Measurements from ENCODE around the gene C14orf180.

Gene C14orf180

DNA sequence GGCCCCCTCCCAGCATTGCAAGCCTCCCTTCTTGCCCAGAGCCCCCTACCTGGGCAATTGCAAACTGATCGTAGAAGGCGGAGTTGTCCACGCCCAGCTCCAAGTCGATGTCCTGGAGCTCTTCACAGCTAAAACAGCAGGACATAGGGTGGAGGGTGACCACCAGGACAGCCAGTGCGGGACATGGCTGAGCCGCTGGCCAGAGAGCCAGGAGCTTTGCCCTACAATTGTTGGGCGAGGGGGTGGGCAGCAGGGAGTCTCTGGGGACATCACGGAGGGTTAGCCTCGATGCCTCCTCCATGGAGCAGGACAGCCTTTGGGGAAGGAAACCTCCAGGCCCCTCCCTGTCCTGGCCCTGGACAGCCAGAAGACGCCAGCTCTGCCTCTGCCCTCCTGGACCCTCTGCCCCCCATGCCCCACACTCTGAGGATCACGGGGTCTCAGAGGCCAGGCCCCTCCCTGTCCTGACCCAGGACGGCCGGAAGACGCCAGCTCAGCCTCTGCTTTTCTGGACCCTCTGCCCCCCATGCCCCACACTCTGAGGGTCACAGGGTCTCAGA is 15.6 kb downstream of the C14orf180 start:
- H3K27me3 ChIP-seq (ENCODE audit: control insufficient read depth, insufficient read depth, low read length), result no peaks in the 10 kb centered on the region

DNA sequence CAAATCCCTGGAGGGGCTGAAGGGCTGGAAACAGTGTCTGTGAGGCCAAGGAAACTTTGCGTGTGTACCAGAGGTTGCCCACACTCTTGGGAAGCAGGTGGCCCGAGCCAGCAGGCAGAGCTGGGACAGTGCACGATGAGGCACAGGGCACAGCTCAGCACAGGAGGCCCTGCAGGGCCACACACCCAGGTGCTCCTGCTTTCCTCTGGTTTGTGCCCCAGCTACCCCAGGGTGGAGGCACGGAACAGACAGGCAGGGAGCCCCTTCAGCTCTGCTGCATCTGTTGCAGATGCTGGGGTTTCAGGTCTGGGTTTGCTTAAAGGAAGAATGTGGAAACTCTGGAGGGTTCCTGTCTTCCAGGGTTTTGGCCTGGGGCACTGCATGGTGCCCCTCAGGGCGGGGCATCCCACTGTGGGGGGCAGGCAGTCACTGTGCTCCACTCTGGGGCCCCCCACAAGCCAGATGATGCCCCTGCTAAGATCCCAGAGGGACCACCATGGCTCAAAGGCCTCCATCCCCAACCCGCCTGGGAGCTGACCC is 16.4 kb downstream of the C14orf180 start:
- Histone ChIP-seq H3K4me3 (ENCODE audit: low read length) (no peak overlapping the region), H3K9ac (ENCODE audit: low read length) (no peak overlapping the region), H3K36me3 (ENCODE audit: control insufficient read depth, insufficient read depth, low read length) (no peaks in the 10 kb centered on the region), H3K9me3 (ENCODE audit: control insufficient read depth, low read length) (no peaks in the 10 kb centered on the region), H3K4me1 (ENCODE audit: control insufficient read depth, insufficient read depth, low read length) (no peaks in the 10 kb centered on the region), H3K27me3 (ENCODE audit: control insufficient read depth, insufficient read depth, low read length) (peaks cover 3% of the 10 kb centered on the region)

More for the DNA sequence above, 15.6 kb downstream of the C14orf180 start:
- H3K4me1 ChIP-seq (ENCODE audit: control insufficient read depth, insufficient read depth, low read length), result no peaks in the 10 kb centered on the region
- H3K9me3 ChIP-seq (ENCODE audit: control insufficient read depth, low read length), result no peaks in the 10 kb centered on the region
- H3K4me3 ChIP-seq (ENCODE audit: low read length), result no peak overlapping the region
- H3K36me3 ChIP-seq (ENCODE audit: control insufficient read depth, insufficient read depth, low read length), result no peaks in the 10 kb centered on the region
- H3K9ac ChIP-seq (ENCODE audit: low read length), result no peak overlapping the region

DNA sequence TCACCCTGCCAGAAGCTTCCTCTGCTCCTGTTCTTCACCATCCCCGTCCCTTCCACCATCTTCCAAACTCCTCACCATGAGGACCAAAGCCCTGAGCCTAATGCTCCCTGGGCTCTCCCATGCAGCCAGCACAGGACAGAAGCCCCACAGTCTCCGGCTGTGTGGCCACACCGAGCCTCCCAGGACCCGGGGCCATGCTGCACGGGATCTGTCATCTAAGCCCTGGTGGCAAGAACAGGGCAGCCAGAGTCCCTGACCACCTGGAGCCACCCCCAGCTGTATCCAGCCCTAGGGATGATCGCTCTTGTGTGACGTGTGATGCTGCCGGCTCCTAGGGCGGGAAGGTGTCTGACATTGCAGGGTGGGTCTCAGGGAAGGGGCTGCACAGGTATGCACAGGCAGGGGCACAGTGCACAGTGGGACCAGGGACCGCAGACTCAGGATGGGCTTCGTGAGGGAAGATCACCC is 16.9 kb downstream of the C14orf180 start:
- Histone ChIP-seq H3K9ac (ENCODE audit: low read length) (no peak overlapping the region), H3K4me1 (ENCODE audit: control insufficient read depth, insufficient read depth, low read length) (no peaks in the 10 kb centered on the region), H3K27me3 (ENCODE audit: control insufficient read depth, insufficient read depth, low read length) (peaks cover 3% of the 10 kb centered on the region), H3K36me3 (ENCODE audit: control insufficient read depth, insufficient read depth, low read length) (no peaks in the 10 kb centered on the region), H3K9me3 (ENCODE audit: control insufficient read depth, low read length) (no peaks in the 10 kb centered on the region), H3K4me3 (ENCODE audit: low read length) (no peak overlapping the region)

GRCh38 chr14:104596927-104597351 is 17.4 kb downstream of the C14orf180 start:
- Histone ChIP-seq H3K27me3 (ENCODE audit: control insufficient read depth, insufficient read depth, low read length) (peaks cover 3% of the 10 kb centered on the region), H3K9me3 (ENCODE audit: control insufficient read depth, low read length) (no peaks in the 10 kb centered on the region), H3K36me3 (ENCODE audit: control insufficient read depth, insufficient read depth, low read length) (no peaks in the 10 kb centered on the region), H3K4me1 (ENCODE audit: control insufficient read depth, insufficient read depth, low read length) (no peaks in the 10 kb centered on the region), H3K4me3 (ENCODE audit: low read length) (no peak overlapping the region), H3K9ac (ENCODE audit: low read length) (no peak overlapping the region)

DNA sequence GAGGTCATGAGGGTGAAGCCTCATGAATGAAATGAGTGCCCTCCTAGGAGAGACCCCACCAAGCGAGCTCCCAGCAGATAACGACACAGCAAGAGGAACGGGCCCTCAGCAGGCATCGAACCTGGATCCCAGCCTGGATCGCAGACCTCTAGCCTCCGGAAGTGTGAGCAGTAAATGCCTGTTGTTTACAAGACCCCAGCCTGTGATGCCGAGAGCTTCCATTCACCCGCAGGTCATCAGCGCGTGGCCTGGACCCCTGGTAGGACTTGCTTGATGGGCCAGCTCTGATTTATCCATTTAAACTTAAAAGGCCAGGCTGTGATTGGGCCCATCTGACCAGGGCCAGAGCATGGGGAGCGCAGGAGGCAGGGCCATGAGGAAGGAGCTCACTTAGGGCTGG is 18.0 kb downstream of the C14orf180 start:
- peaks cover 3% of the 10 kb centered on the region for H3K27me3 ChIP-seq (ENCODE audit: control insufficient read depth, insufficient read depth, low read length)

DNA sequence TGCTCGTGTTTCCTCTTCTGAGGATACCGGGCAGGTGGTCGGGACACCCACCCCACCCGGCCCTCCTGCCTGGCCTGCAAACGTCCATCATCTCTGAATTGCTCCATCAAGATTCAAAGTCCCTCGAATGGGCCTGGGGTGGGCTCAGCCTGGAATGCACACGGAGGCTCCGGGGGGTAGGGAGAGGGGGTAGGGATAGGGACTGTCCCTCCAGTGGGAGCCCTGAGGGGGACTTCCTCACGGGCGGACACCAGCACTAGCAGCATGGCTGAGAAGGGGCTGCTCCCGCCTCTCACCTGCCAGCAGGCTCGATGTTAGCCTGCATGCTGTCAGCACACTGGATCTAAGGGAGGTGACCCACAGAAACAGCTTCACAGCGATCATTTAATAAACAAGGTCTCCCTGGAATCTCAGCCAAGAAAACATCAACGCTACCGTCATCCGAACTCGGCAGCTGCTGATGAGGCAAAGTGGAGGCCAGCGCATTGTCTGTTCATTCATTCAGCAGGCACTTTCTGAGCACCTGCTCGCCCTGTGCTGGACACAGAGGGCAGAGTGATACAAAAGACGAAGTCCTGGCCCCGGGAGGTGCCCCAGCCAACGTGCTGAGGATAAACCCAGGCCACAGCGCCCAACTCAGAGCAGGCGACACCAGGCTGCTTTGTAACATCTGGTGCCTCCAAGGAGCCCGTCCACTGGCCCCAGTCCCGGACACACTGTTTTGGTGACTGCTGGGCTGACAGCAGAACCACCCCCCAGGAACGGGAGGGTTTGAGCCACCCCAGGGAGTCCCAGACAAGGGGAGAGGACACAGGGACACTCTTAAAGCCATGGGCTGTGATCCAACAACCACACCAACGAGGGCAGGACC is 18.7 kb downstream of the C14orf180 start:
- Histone ChIP-seq H3K9ac (ENCODE audit: low read length) (no peak overlapping the region), H3K4me3 (ENCODE audit: low read length) (no peak overlapping the region), H3K36me3 (ENCODE audit: control insufficient read depth, insufficient read depth, low read length) (no peaks in the 10 kb centered on the region), H3K9me3 (ENCODE audit: control insufficient read depth, low read length) (no peaks in the 10 kb centered on the region), H3K4me1 (ENCODE audit: control insufficient read depth, insufficient read depth, low read length) (no peaks in the 10 kb centered on the region), H3K27me3 (ENCODE audit: control insufficient read depth, insufficient read depth, low read length) (peaks cover 3% of the 10 kb centered on the region)

More for the DNA sequence above, 18.0 kb downstream of the C14orf180 start:
- Histone ChIP-seq H3K9me3 (ENCODE audit: control insufficient read depth, low read length) (no peaks in the 10 kb centered on the region), H3K4me1 (ENCODE audit: control insufficient read depth, insufficient read depth, low read length) (no peaks in the 10 kb centered on the region), H3K4me3 (ENCODE audit: low read length) (no peak overlapping the region), H3K36me3 (ENCODE audit: control insufficient read depth, insufficient read depth, low read length) (no peaks in the 10 kb centered on the region), H3K9ac (ENCODE audit: low read length) (no peak overlapping the region)

- Histone ChIP-seq H3K36me3 (ENCODE audit: control insufficient read depth, insufficient read depth, low read length) (no peaks in the 10 kb centered on the region), H3K4me3 (ENCODE audit: low read length) (no peak overlapping the region), H3K9ac (ENCODE audit: low read length) (no peak overlapping the region), H3K27me3 (ENCODE audit: control insufficient read depth, insufficient read depth, low read length) (peaks cover 7% of the 10 kb centered on the region), H3K4me1 (ENCODE audit: control insufficient read depth, insufficient read depth, low read length) (no peaks in the 10 kb centered on the region), H3K9me3 (ENCODE audit: control insufficient read depth, low read length) (no peaks in the 10 kb centered on the region)
Measured at GRCh38 chr14:104598910-104599273, 19.3 kb downstream of the C14orf180 start.

GRCh38 chr14:104599446-104599845 is 19.9 kb downstream of the C14orf180 start:
- Histone ChIP-seq H3K4me3 (ENCODE audit: low read length) (no peak overlapping the region), H3K36me3 (ENCODE audit: control insufficient read depth, insufficient read depth, low read length) (no peaks in the 10 kb centered on the region), H3K27me3 (ENCODE audit: control insufficient read depth, insufficient read depth, low read length) (peaks cover 13% of the 10 kb centered on the region), H3K9me3 (ENCODE audit: control insufficient read depth, low read length) (no peaks in the 10 kb centered on the region), H3K4me1 (ENCODE audit: control insufficient read depth, insufficient read depth, low read length) (no peaks in the 10 kb centered on the region), H3K9ac (ENCODE audit: low read length) (no peak overlapping the region)

GRCh38 chr14:104600141-104600643 is 20.6 kb downstream of the C14orf180 start:
- H3K36me3 ChIP-seq (ENCODE audit: control insufficient read depth, insufficient read depth, low read length), result no peaks in the 10 kb centered on the region
- no peak overlapping the region for H3K4me3 ChIP-seq (ENCODE audit: low read length)
- H3K27me3 ChIP-seq (ENCODE audit: control insufficient read depth, insufficient read depth, low read length), result peaks cover 18% of the 10 kb centered on the region
- H3K9me3 ChIP-seq (ENCODE audit: control insufficient read depth, low read length), result no peaks in the 10 kb centered on the region
- H3K4me1 ChIP-seq (ENCODE audit: control insufficient read depth, insufficient read depth, low read length), result no peaks in the 10 kb centered on the region
- H3K9ac ChIP-seq (ENCODE audit: low read length), result no peak overlapping the region

DNA sequence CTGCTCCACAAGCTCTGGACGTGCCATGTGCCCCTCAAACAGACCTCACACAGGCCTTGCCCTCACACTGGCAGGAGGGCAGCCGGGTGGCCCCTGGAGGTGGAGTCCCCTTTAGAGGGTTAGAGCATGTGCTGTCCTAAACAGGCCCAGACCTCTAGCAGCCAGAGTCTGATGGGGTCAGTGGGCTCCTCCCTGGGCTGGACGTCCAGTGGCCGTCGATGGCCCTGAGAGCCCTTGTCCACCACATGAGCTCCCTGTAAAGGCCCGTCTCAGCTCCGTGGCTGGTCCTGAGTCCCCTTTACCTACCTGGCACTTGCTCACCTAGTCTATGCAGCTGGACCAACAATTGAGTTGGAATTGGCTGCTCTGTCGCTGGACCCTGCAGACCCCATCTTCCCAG is 21.2 kb downstream of the C14orf180 start:
- H3K4me3 ChIP-seq (ENCODE audit: low read length), result no peak overlapping the region
- peaks cover 20% of the 10 kb centered on the region for H3K27me3 ChIP-seq (ENCODE audit: control insufficient read depth, insufficient read depth, low read length)
- no peaks in the 10 kb centered on the region for H3K9me3 ChIP-seq (ENCODE audit: control insufficient read depth, low read length)
- H3K36me3 ChIP-seq (ENCODE audit: control insufficient read depth, insufficient read depth, low read length), result no peaks in the 10 kb centered on the region
- no peak overlapping the region for H3K9ac ChIP-seq (ENCODE audit: low read length)
- no peaks in the 10 kb centered on the region for H3K4me1 ChIP-seq (ENCODE audit: control insufficient read depth, insufficient read depth, low read length)

- Histone ChIP-seq H3K9ac (ENCODE audit: low read length) (no peak overlapping the region), H3K27me3 (ENCODE audit: control insufficient read depth, insufficient read depth, low read length) (peaks cover 23% of the 10 kb centered on the region), H3K4me3 (ENCODE audit: low read length) (no peak overlapping the region), H3K9me3 (ENCODE audit: control insufficient read depth, low read length) (no peaks in the 10 kb centered on the region), H3K36me3 (ENCODE audit: control insufficient read depth, insufficient read depth, low read length) (no peaks in the 10 kb centered on the region), H3K4me1 (ENCODE audit: control insufficient read depth, insufficient read depth, low read length) (no peaks in the 10 kb centered on the region)
Measured at GRCh38 chr14:104601786-104602185, 22.2 kb downstream of the C14orf180 start.

- H3K9ac ChIP-seq (ENCODE audit: low read length), result no peak overlapping the region
- no peaks in the 10 kb centered on the region for H3K4me1 ChIP-seq (ENCODE audit: control insufficient read depth, insufficient read depth, low read length)
- peaks cover 24% of the 10 kb centered on the region for H3K27me3 ChIP-seq (ENCODE audit: control insufficient read depth, insufficient read depth, low read length)
- no peaks in the 10 kb centered on the region for H3K36me3 ChIP-seq (ENCODE audit: control insufficient read depth, insufficient read depth, low read length)
- no peaks in the 10 kb centered on the region for H3K9me3 ChIP-seq (ENCODE audit: control insufficient read depth, low read length)
- H3K4me3 ChIP-seq (ENCODE audit: low read length), result no peak overlapping the region
Measured at GRCh38 chr14:104602315-104602932, 22.9 kb downstream of the C14orf180 start.
